Smooth muscle cell (in vitro differentiated cells): Measurements from ENCODE around the gene CD48. TPM values are rescaled to one million over a fixed set of nuclear protein-coding genes. Genes with fewer than 3 reads are reported as not detected.

Experiments used
- DNase-seq: peaks from one replicate; lab custom pipeline; 2025; ENCODE audit not compliant: unreplicated experiment; lab: John Stamatoyannopoulos, UW
- H2AFZ ChIP-seq: fragments of 200-600 bp; sonication (generic); 2 replicates; pipeline ENCODE4 v1.6.0; 2016; ENCODE audit warnings: antibody characterized with exemption, low read depth, mild to moderate bottlenecking
- H3F3A ChIP-seq: fragments of 200-600 bp; sonication (generic); 2 replicates; pipeline ENCODE4 v1.6.0; 2017; ENCODE audit warnings: antibody characterized with exemption, low read depth
- H3K27ac ChIP-seq: fragments of 200-600 bp; sonication (generic); 2 replicates; pipeline ENCODE4 v1.5.1; 2016; ENCODE audit warnings: low read depth, mild to moderate bottlenecking
- H3K27me3 ChIP-seq: fragments of 200-600 bp; sonication (generic); 2 replicates; pipeline ENCODE4 v1.6.1; 2016; ENCODE audit warnings: low read depth, mild to moderate bottlenecking
- H3K36me3 ChIP-seq: fragments of 200-600 bp; sonication (generic); 2 replicates; pipeline ENCODE4 v1.5.1; 2016; ENCODE audit warnings: low read depth
- H3K4me1 ChIP-seq: fragments of 200-600 bp; sonication (generic); 2 replicates; pipeline ENCODE4 v1.5.1; 2016; ENCODE audit warnings: low read depth
- H3K4me2 ChIP-seq: fragments of 200-600 bp; sonication (generic); 2 replicates; pipeline ENCODE4 v1.6.0; 2016; ENCODE audit warnings: mild to moderate bottlenecking
- H3K4me3 ChIP-seq: fragments of 200-600 bp; sonication (generic); 2 replicates; pipeline ENCODE4 v1.5.1; 2016; ENCODE audit warnings: mild to moderate bottlenecking
- H3K79me2 ChIP-seq: fragments of 200-600 bp; sonication (generic); 2 replicates; pipeline ENCODE4 v1.6.0; 2016; ENCODE audit warnings: low read depth, mild to moderate bottlenecking
- H3K9ac ChIP-seq: fragments of 200-600 bp; sonication (generic); 2 replicates; pipeline ENCODE4 v1.6.0; 2016; ENCODE audit warnings: low read depth
- H3K9me3 ChIP-seq: fragments of 200-600 bp; sonication (generic); replicated peaks from 2 replicates; pipeline ENCODE4 v1.5.1; 2016; ENCODE audit warnings: low read depth
- H4K20me1 ChIP-seq: fragments of 200-600 bp; sonication (generic); 2 replicates; pipeline ENCODE4 v1.6.0; 2016; ENCODE audit warnings: low read depth
- WGBS: methylation state at CpG from one replicate; pipeline ENCODE4 v1.1.7; 2016; ENCODE audit warnings: low lambda C conversion rate; 5-methylcytosine and 5-hydroxymethylcytosine counted together
- polyA plus RNA-seq: library from polyadenylated mRNA; unstranded; fragments of >200 nt; fragmentation: Nextera tagmentation; extraction: Ambion mirVana; gene quantifications from 2 replicates; pipeline ENCODE4 v1.2.1, GENCODE V29; 2016
- total RNA-seq: library from RNA; depleted of rRNA; stranded (reverse); fragments of >200 nt; gene quantifications from 2 replicates; pipeline ENCODE4 v1.2.3, GENCODE V29; 2014
- TF ChIP-seq, protein P1 (sequence below): fragments of 200-600 bp; sonication (generic); IDR thresholded peaks from 2 replicates; pipeline ENCODE4 v1.5.1; 2017; ENCODE audit warnings: borderline replicate concordance, mild to moderate bottlenecking, antibody characterized with exemption; ENCODE audit not compliant: insufficient read depth, poor library complexity, severe bottlenecking

CD48 gene
- total and polyA plus RNA-seq, 2 experiments from 2014 or later = 0.37 TPM; not detected in 1

GRCh38 chr1:160744199-160744851 lies 32.7 kb upstream of the CD48 start:
- no peaks in the 10 kb centered on the region for H3F3A ChIP-seq
- H3K27ac ChIP-seq = no peak overlapping the region
- H3K4me2 ChIP-seq = no peak overlapping the region
- TF ChIP-seq, protein P1, sequence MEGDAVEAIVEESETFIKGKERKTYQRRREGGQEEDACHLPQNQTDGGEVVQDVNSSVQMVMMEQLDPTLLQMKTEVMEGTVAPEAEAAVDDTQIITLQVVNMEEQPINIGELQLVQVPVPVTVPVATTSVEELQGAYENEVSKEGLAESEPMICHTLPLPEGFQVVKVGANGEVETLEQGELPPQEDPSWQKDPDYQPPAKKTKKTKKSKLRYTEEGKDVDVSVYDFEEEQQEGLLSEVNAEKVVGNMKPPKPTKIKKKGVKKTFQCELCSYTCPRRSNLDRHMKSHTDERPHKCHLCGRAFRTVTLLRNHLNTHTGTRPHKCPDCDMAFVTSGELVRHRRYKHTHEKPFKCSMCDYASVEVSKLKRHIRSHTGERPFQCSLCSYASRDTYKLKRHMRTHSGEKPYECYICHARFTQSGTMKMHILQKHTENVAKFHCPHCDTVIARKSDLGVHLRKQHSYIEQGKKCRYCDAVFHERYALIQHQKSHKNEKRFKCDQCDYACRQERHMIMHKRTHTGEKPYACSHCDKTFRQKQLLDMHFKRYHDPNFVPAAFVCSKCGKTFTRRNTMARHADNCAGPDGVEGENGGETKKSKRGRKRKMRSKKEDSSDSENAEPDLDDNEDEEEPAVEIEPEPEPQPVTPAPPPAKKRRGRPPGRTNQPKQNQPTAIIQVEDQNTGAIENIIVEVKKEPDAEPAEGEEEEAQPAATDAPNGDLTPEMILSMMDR = no peak
- H3K27me3 ChIP-seq = no peaks in the 10 kb centered on the region
- no peaks in the 10 kb centered on the region for H3K4me1 ChIP-seq
- no peaks in the 10 kb centered on the region for H3K36me3 ChIP-seq
- no peak overlapping the region for H3K9ac ChIP-seq
- no peak overlapping the region for H3K4me3 ChIP-seq
- H2AFZ ChIP-seq = no peak overlapping the region
- no peaks in the 10 kb centered on the region for H4K20me1 ChIP-seq
- no peaks in the 10 kb centered on the region for H3K79me2 ChIP-seq
- no peak for DNase-seq
- WGBS = 86% methylated on average over 7 of the region's 7 CpGs
- no peaks in the 10 kb centered on the region for H3K9me3 ChIP-seq

- H3K4me1 ChIP-seq = no peaks in the 10 kb centered on the region
- H3K4me2 ChIP-seq = no peak overlapping the region
- TF ChIP-seq, protein P1 = no peak
- no peak overlapping the region for H3K27ac ChIP-seq
- no peak overlapping the region for H2AFZ ChIP-seq
- no peaks in the 10 kb centered on the region for H3K27me3 ChIP-seq
- no peaks in the 10 kb centered on the region for H3K36me3 ChIP-seq
- H4K20me1 ChIP-seq = no peaks in the 10 kb centered on the region
- H3K79me2 ChIP-seq = no peaks in the 10 kb centered on the region
- H3K9me3 ChIP-seq = no peaks in the 10 kb centered on the region
- no peak overlapping the region for H3K9ac ChIP-seq
- no peaks in the 10 kb centered on the region for H3F3A ChIP-seq
- no peak overlapping the region for H3K4me3 ChIP-seq
- WGBS = 90% methylated on average over 3 of the region's 3 CpGs
- DNase-seq = no peak
Measured at GRCh38 chr1:160743266-160743665, 31.6 kb upstream of the CD48 start.

DNA sequence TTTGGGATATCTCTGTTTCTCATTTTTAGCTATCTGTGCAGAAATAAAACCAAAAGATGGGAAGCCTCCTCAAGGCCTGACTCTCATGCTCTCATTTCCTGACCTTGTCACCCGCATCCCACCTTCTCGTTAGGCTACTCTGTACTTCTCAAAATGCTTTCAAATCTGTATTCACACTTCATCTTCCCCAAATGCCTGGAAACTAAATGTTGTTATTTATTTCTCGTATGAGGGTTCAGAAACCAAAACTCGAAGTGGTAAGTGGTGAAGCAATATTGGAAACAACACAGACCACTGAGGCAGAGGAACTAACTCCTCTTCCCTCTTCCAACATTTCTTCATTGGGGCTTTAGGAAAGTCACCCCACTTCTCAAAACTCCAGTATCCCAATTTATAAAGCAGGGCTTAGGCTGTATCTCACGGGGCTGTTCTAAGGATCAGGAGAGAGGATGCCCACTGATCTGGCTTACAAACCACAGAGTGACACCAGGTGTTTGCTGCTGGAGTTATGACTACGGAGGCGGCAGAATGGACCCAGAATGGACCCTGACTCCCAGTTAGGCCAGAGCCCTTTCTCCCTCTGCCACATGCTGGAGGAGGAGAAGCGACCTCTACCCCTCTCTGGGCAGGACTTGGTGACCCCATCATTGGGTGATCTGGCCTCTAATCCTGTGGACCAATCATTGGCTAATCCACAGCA lies 31.0 kb upstream of the CD48 start:
- Histone ChIP-seq H3K4me2 (no peak overlapping the region), H3K27ac (no peak overlapping the region), H3K4me3 (no peak overlapping the region), H3F3A (no peaks in the 10 kb centered on the region), H3K79me2 (no peaks in the 10 kb centered on the region), H3K9ac (no peak overlapping the region), H2AFZ (no peak overlapping the region), H3K27me3 (no peaks in the 10 kb centered on the region), H3K9me3 (no peaks in the 10 kb centered on the region), H3K36me3 (no peaks in the 10 kb centered on the region), H4K20me1 (no peaks in the 10 kb centered on the region), H3K4me1 (no peaks in the 10 kb centered on the region)
- DNase-seq = no peak
- 93% methylated on average over 8 of the region's 8 CpGs for WGBS
- TF ChIP-seq, protein P1 = no peak
